K562 (cell line): Measurements from ENCODE around the gene TMEM106B. TPM values are rescaled to one million over a fixed set of nuclear protein-coding genes. Genes with fewer than 3 reads are reported as not detected.

ENCODE experiments used
- ATAC-seq: fragments of 200-7000 bp; cut with Tn5 transposase; 3 replicates; pipeline ENCODE4 v1.9.1; 2020; ENCODE audit warnings: moderate library complexity
- BruUV-seq: library from RNA; stranded (reverse); fragments of 400-500 nt; replicated peaks from 2 replicates; lab custom pipeline; 2021; lab: Mats Ljungman, UMichigan
- CTCF ChIA-PET: fragments of 300-600 bp; formaldehyde crosslinking; extraction: SDS; loops from one replicate; lab custom pipeline; 2021; ENCODE audit warnings: low intra/inter-chr PET ratio; lab: Yijun Ruan, JAX
- POLR2A ChIA-PET: fragments of 300-600, 350-650 bp; sonication (Branson Sonifier 250); formaldehyde crosslinking; extraction: SDS; loops from one replicate; lab custom pipeline; 2021; ENCODE audit warnings: antibody characterized with exemption, inconsistent platforms; lab: Yijun Ruan, JAX
- DNase-seq, 4 experiments: peaks; one replicate each; pipeline versions ENCODE4 v3.0.0 to v3.0.0-alpha.2; 2011 to 2018; ENCODE audit warnings: low spot score in 3 of 4, mixed read lengths in 3 of 4; ENCODE audit errors: extremely low read depth in 1 of 4
- FAIRE-seq: peaks from 2 replicates; lab custom pipeline; 2011; peaks lifted over from hg19 to GRCh38; lab: Jason Lieb, UNC
- H2AFZ ChIP-seq: 2 replicates; pipeline ENCODE4 v1.6.0; 2011; ENCODE audit warnings: low read depth, low read length, control low read depth, inconsistent platforms
- H3K27ac ChIP-seq: fragments of 200-600 bp; 3 replicates; pipeline ENCODE4 v1.8.0; 2011; ENCODE audit warnings: low read depth, mild to moderate bottlenecking, control low read depth, inconsistent platforms, low read length, moderate library complexity, mixed read lengths; ENCODE audit errors: extremely low read depth
- H3K27me3 ChIP-seq, 2 experiments: fragments of 300-600 bp in 1 of 2; 2 replicates in 1 of 2; 3 replicates in 1 of 2; pipeline versions ENCODE4 v1.6.0 to v1.8.0; 2011; ENCODE audit warnings: inconsistent platforms in 2 of 2, low read length in 2 of 2, mild to moderate bottlenecking in 1 of 2, mixed read lengths in 1 of 2, moderate library complexity in 1 of 2; ENCODE audit not compliant: control insufficient read depth in 2 of 2, insufficient read depth in 2 of 2
- H3K36me3 ChIP-seq: fragments of 300-600 bp; 3 replicates; pipeline ENCODE4 v1.8.0; 2011; ENCODE audit warnings: mild to moderate bottlenecking, low read length, inconsistent platforms; ENCODE audit not compliant: control insufficient read depth, insufficient read depth
- H3K4me1 ChIP-seq, 2 experiments: fragments of 200-600 bp in 1 of 2; replicated peaks in 1 of 2; 2 replicates in 1 of 2; 3 replicates in 1 of 2; pipeline versions ENCODE4 v1.5.1 to v1.8.0; 2011; ENCODE audit warnings: inconsistent platforms in 2 of 2, low read length in 2 of 2, mild to moderate bottlenecking in 1 of 2, mixed read lengths in 1 of 2, moderate library complexity in 1 of 2; ENCODE audit not compliant: control insufficient read depth in 2 of 2, insufficient read depth in 2 of 2
- H3K4me2 ChIP-seq: 2 replicates; pipeline ENCODE4 v1.6.1; 2011; ENCODE audit warnings: low read length, control low read depth, inconsistent platforms, mixed read lengths; ENCODE audit not compliant: insufficient read depth
- H3K4me3 ChIP-seq: fragments of 200-600 bp; sonication (generic), shearing (Covaris generic); 2 replicates; pipeline ENCODE4 v1.5.1; 2016; ENCODE audit warnings: control low read depth, inconsistent platforms
- H3K79me2 ChIP-seq: fragments of 200-600 bp; 3 replicates; pipeline ENCODE4 v1.8.0; 2011; ENCODE audit warnings: low read length, inconsistent platforms; ENCODE audit not compliant: control insufficient read depth, insufficient read depth
- H3K9ac ChIP-seq, 2 experiments: 2 replicates each; pipeline versions ENCODE4 v1.6.0 to v1.6.1; 2011; ENCODE audit warnings: low read depth in 2 of 2, low read length in 2 of 2, control low read depth in 1 of 2, inconsistent platforms in 1 of 2, mild to moderate bottlenecking in 1 of 2, mixed read lengths in 1 of 2; ENCODE audit not compliant: insufficient read depth in 1 of 2
- H3K9me1 ChIP-seq: one replicate; pipeline ENCODE4 v1.6.0; 2011; ENCODE audit warnings: inconsistent platforms, mild to moderate bottlenecking, low read length, moderate library complexity; ENCODE audit not compliant: control insufficient read depth, insufficient read depth
- H3K9me3 ChIP-seq: replicated peaks from 2 replicates; pipeline ENCODE4 v1.5.1; 2011; ENCODE audit warnings: low read depth, low read length, inconsistent platforms; ENCODE audit not compliant: control insufficient read depth, insufficient read depth
- H4K20me1 ChIP-seq: replicated peaks from 2 replicates; pipeline ENCODE4 v1.6.1; 2011; ENCODE audit warnings: low read length, inconsistent platforms, mixed read lengths; ENCODE audit not compliant: control insufficient read depth, insufficient read depth
- GABPA ChIP-seq: fragments of 200-800 bp; sonication (Bioruptor generic); conservative IDR thresholded peaks from 2 replicates; pipeline ENCODE4 v1.6.1; 2016; ENCODE audit warnings: low read depth, missing genetic modification characterization, missing compliant biosample characterization
- GTF2A2 ChIP-seq: IDR thresholded peaks from 2 replicates; pipeline ENCODE4 v1.6.1; 2016; ENCODE audit warnings: mild to moderate bottlenecking, missing genetic modification characterization, missing compliant biosample characterization
- KDM4B ChIP-seq, 2 experiments: fragments of 450-650 bp in 1 of 2; sonication (generic) in 1 of 2; IDR thresholded peaks; 2 replicates each; pipeline ENCODE4 v1.6.1; 2016 to 2017; ENCODE audit warnings: borderline replicate concordance in 2 of 2, antibody characterized with exemption in 1 of 2, low read depth in 1 of 2, mild to moderate bottlenecking in 1 of 2
- SMAD3 ChIP-seq: fragments of 450-650 bp; formaldehyde crosslinking; conservative IDR thresholded peaks from 2 replicates; pipeline ENCODE4 v1.4.0; 2020; ENCODE audit warnings: mild to moderate bottlenecking
- SUPT5H ChIP-seq: fragments of 450-650 bp; IDR thresholded peaks from 2 replicates; pipeline ENCODE4 v1.6.1; 2016
- ZNF146 ChIP-seq: IDR thresholded peaks from one replicate; pipeline ENCODE4 v1.6.1; 2018; ENCODE audit warnings: missing compliant biosample characterization; ENCODE audit not compliant: unreplicated experiment
- ZNF282 ChIP-seq: sonication (generic); formaldehyde crosslinking; IDR thresholded peaks from 2 replicates; pipeline ENCODE4 v1.8.1; 2023; ENCODE audit warnings: missing genetic modification reagents
- WGBS: fragments of 100-300 bp; shearing (Covaris generic); methylation state at CpG from one replicate; pipeline ENCODE4 v1.1.6; 2016; ENCODE audit warnings: low coverage, mixed read lengths; ENCODE audit not compliant: insufficient coverage; ENCODE audit errors: missing lambda C conversion rate; 5-methylcytosine and 5-hydroxymethylcytosine counted together
- in situ Hi-C: fragments of 300-500 bp; cut with MboI; formaldehyde crosslinking; loops from 4 replicates; pipeline ENCODE4 v1.15.0; 2018; ENCODE audit warnings: inconsistent platforms, mixed read lengths
- intact Hi-C: fragments of 100-400 bp; cut with micrococcal nuclease; formaldehyde crosslinking; loops from 2 replicates; pipeline ENCODE4 v1.14.2; 2022
- polyA plus RNA-seq, 8 experiments: library from polyadenylated mRNA; depleted of rRNA in 4 of 8; stranded (reverse) in 5 of 8; unstranded in 3 of 8; fragments of >200 nt; fragmentation: Nextera tagmentation in 2 of 8; fragmentation: Illumina TruSeq in 1 of 8; extraction: Ambion mirVana in 2 of 8; extraction: Trizol in 1 of 8; gene quantifications; 2 replicates each; pipeline versions ENCODE4 v1.2.1 to v1.2.3, GENCODE V29; 2011 to 2014; ENCODE audit warnings: inconsistent platforms in 1 of 8, missing spikeins in 1 of 8
- total RNA-seq, 7 experiments: library from RNA; depleted of rRNA in 6 of 7; stranded (reverse); fragments of >200 nt in 6 of 7; fragmentation: Illumina TruSeq in 2 of 7; extraction: Trizol in 2 of 7; gene quantifications; 2 replicates each; pipeline versions ENCODE4 v1.2.1 to v1.2.3, GENCODE V29; 2011 to 2021; ENCODE audit warnings: low replicate concordance in 1 of 7
- TF ChIP-seq, protein P1 (sequence below): fragments of 250-450 bp; sonication (Bioruptor Pico); IDR thresholded peaks from 2 replicates; pipeline ENCODE4 v1.4.0; 2020; ENCODE audit warnings: mild to moderate bottlenecking, moderate library complexity, borderline replicate concordance
- TF ChIP-seq, protein P2 (sequence below): sonication (generic); formaldehyde crosslinking; IDR thresholded peaks from 2 replicates; pipeline ENCODE4 v1.8.1; 2022; ENCODE audit warnings: missing genetic modification reagents

TMEM106B gene
- total and polyA plus RNA-seq, 9 of the 15 experiments (the other 6 are each of a cell fraction or from before 2014, with no cell fraction given), result 8.6 to 30.4 (median 18.7) TPM

DNA sequence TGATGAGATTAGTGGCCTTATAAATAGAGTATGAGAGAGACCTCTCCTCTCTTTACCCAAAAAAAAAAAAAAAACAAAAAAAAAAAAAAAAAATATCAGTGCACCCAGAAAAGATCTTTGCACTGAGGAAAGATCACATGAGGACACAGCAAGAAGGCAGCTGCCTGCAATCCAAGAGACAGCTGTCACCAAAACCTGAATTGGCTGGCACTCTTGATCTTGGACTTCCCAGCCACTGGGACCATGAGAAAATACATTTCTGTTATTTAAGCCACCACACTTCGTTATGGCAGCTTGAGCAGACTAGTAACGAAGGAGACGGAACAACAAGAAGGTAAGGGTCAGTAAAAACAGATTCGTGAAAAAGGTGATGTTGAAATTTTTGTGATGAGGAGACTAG, 47.0 kb downstream of the TMEM106B start:
- Histone ChIP-seq H3K4me1 (no peaks in the 10 kb centered on the region), H3K27ac (no peak overlapping the region), H3K9ac (no peak overlapping the region), H3K4me2 (no peak overlapping the region), H2AFZ (peak overlapping the region; percentile 67), H3K36me3 (no peaks in the 10 kb centered on the region), H3K9me3 (no peaks in the 10 kb centered on the region), H3K27me3 (no peaks in the 10 kb centered on the region), H3K4me3 (no peak overlapping the region), H4K20me1 (no peaks in the 10 kb centered on the region), H3K9me1 (no peaks in the 10 kb centered on the region), H3K79me2 (no peaks in the 10 kb centered on the region)
- ATAC-seq, result no peak
- intact Hi-C loops, result no loop called here
- ChIA-PET POLR2A (no interaction called here), CTCF (no interaction called here)
- BruUV-seq, result no TSS peak
- no peak for FAIRE-seq
- 19% methylated on average over 4 of the region's 4 CpGs for WGBS
- TF ChIP-seq KDM4B (IDR thresholded peaks at IDR 0.05; ENCODE audit: borderline replicate concordance in 2 of 2, low read depth in 1 of 2), result no peak
- no peak for TF ChIP-seq ZNF146 (CRISPR knock-in tag)
- TF ChIP-seq ZNF282, result no peak
- no peak for TF ChIP-seq GTF2A2 (tag)
- no peak for TF ChIP-seq SMAD3 (CRISPR knock-in tag)
- TF ChIP-seq, protein P1, sequence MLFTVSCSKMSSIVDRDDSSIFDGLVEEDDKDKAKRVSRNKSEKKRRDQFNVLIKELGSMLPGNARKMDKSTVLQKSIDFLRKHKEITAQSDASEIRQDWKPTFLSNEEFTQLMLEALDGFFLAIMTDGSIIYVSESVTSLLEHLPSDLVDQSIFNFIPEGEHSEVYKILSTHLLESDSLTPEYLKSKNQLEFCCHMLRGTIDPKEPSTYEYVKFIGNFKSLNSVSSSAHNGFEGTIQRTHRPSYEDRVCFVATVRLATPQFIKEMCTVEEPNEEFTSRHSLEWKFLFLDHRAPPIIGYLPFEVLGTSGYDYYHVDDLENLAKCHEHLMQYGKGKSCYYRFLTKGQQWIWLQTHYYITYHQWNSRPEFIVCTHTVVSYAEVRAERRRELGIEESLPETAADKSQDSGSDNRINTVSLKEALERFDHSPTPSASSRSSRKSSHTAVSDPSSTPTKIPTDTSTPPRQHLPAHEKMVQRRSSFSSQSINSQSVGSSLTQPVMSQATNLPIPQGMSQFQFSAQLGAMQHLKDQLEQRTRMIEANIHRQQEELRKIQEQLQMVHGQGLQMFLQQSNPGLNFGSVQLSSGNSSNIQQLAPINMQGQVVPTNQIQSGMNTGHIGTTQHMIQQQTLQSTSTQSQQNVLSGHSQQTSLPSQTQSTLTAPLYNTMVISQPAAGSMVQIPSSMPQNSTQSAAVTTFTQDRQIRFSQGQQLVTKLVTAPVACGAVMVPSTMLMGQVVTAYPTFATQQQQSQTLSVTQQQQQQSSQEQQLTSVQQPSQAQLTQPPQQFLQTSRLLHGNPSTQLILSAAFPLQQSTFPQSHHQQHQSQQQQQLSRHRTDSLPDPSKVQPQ (CRISPR knock-in tag), result no peak
- no peak for TF ChIP-seq GABPA (tag)
- TF ChIP-seq, protein P2, sequence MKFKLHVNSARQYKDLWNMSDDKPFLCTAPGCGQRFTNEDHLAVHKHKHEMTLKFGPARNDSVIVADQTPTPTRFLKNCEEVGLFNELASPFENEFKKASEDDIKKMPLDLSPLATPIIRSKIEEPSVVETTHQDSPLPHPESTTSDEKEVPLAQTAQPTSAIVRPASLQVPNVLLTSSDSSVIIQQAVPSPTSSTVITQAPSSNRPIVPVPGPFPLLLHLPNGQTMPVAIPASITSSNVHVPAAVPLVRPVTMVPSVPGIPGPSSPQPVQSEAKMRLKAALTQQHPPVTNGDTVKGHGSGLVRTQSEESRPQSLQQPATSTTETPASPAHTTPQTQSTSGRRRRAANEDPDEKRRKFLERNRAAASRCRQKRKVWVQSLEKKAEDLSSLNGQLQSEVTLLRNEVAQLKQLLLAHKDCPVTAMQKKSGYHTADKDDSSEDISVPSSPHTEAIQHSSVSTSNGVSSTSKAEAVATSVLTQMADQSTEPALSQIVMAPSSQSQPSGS, result no peak
- no peak for TF ChIP-seq SUPT5H
- DNase-seq, result no peak
- in situ Hi-C loops, result no loop called here
